ENCODE results near the gene CCKAR.

- TF ChIP-seq CTCF (IDR thresholded peaks at IDR 0.05; ENCODE audit: low read length) (no peak), EZH2 (IDR thresholded peaks at IDR 0.05; ENCODE audit: borderline replicate concordance, low read length) (no peak)
These were observed 35.3 kb downstream of the CCKAR start for GRCh38 chr4:26454961-26455360.

All from OCI-LY1 (cell line).